Limb (tissue), 2 donors: ENCODE data around the gene MICU2.
A peak's percentile ranks its signal among the peaks of the same experiment; 100 is the strongest.

ENCODE experiments used
- DNase-seq, 2 donors: peaks; one replicate each; pipeline ENCODE4 v3.0.0-alpha.2; 2016; ENCODE audit errors: extremely low spot score in 2 of 2

MICU2 gene

GRCh38 chr13:21603531-21604448, at the start of gene MICU2:
TSS of gene MICU2 (minus strand) at chr13:21604170. CDS start at chr13:21604148, 22 bp downstream.
- DNase-seq = peak; percentile 92 to 95

GRCh38 chr13:21641629-21642028, 37.7 kb upstream of the MICU2 start:
- no peak for DNase-seq

GRCh38 chr13:21639561-21639960, 35.6 kb upstream of the MICU2 start:
- DNase-seq = no peak

GRCh38 chr13:21638319-21639282, 34.6 kb upstream of the MICU2 start:
- peak in 1 of 2 donors; percentile 55 for DNase-seq

GRCh38 chr13:21637296-21637695, 33.3 kb upstream of the MICU2 start:
- DNase-seq = no peak

- no peak for DNase-seq
These were observed 32.7 kb upstream of the MICU2 start for GRCh38 chr13:21636656-21637055.

- DNase-seq = no peak
These were observed 28.2 kb upstream of the MICU2 start for GRCh38 chr13:21632196-21632595.

GRCh38 chr13:21625366-21625765, 21.4 kb upstream of the MICU2 start:
- no peak for DNase-seq

- DNase-seq = no peak
These were observed 16.9 kb upstream of the MICU2 start for GRCh38 chr13:21620861-21621260.

- no peak for DNase-seq
These were observed 15.8 kb upstream of the MICU2 start for GRCh38 chr13:21619633-21620220.

- no peak for DNase-seq
These were observed 12.9 kb upstream of the MICU2 start for GRCh38 chr13:21616880-21617279.

- DNase-seq = no peak
These were observed 12.4 kb upstream of the MICU2 start for GRCh38 chr13:21616205-21616866.

GRCh38 chr13:21615427-21615826, 11.5 kb upstream of the MICU2 start:
- no peak for DNase-seq

GRCh38 chr13:21613791-21614190, 9.8 kb upstream of the MICU2 start:
- no peak for DNase-seq

GRCh38 chr13:21611385-21611784, 7.4 kb upstream of the MICU2 start:
- no peak for DNase-seq

GRCh38 chr13:21610687-21611086, 6.7 kb upstream of the MICU2 start:
- no peak for DNase-seq

GRCh38 chr13:21608961-21609360, 5.0 kb upstream of the MICU2 start:
- DNase-seq = no peak

GRCh38 chr13:21606796-21607195, 2.8 kb upstream of the MICU2 start:
- DNase-seq = no peak

GRCh38 chr13:21606251-21606650, 2.3 kb upstream of the MICU2 start:
- no peak for DNase-seq

GRCh38 chr13:21596722-21597121, 7.2 kb downstream of the MICU2 start:
- DNase-seq = no peak

GRCh38 chr13:21595546-21595822, 8.5 kb downstream of the MICU2 start:
- no peak for DNase-seq
